HG03520 (cell line): ENCODE results near the gene TMEM271.
"Not testable (repeated sequence)": the region's sequence is repeated elsewhere in the genome, so short reads cannot be mapped to it uniquely, and the experiment has no call there.

ENCODE experiments used
- ATAC-seq: cut with Tn5 transposase; IDR thresholded peaks from one replicate; pipeline ENCODE4 v1.9.1; 2021; ENCODE audit warnings: mild to moderate bottlenecking, moderate library complexity; ENCODE audit not compliant: unreplicated experiment

Gene TMEM271

DNA sequence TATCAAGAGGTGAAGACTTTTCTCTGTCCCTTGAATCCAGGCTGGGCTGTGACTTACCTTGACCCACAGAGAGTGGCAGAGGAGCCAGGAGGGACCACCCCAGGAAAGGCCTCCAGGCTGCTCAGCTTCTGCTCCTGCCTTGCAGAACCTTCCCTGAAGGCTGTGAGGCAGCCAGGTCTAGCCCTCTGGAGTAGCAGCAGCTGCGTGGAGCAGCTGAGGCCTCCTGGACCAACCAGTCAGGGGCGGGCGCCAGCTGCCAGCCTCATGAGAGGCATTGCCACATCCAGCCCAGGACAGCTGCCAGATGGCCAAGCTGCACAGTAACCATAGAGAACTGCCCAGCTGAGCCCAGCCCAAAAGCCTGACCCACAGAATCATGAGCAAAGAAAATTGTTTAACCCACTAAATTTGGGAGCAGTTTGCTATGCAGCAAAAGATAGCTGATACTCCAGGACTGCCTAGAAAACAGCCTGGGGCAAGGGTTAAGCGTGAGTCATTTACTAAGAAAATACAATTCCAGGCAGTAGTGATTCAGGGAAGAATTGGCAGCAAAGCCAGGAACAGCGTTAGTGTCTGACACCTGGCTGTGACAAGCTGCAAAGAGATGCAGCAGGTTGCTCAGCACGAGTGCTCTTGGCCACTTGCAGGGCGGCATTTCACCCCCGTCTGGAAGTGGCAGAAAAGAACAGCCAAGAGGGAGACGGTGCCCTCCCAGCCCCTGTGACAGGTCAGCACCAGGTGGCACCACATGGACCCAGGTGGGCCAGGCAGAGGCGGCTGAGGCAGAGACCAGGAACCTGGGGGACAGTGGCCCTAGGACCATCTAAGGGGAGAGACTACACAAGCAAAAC, 34.5 kb upstream of the TMEM271 start:
- no peak for ATAC-seq

DNA sequence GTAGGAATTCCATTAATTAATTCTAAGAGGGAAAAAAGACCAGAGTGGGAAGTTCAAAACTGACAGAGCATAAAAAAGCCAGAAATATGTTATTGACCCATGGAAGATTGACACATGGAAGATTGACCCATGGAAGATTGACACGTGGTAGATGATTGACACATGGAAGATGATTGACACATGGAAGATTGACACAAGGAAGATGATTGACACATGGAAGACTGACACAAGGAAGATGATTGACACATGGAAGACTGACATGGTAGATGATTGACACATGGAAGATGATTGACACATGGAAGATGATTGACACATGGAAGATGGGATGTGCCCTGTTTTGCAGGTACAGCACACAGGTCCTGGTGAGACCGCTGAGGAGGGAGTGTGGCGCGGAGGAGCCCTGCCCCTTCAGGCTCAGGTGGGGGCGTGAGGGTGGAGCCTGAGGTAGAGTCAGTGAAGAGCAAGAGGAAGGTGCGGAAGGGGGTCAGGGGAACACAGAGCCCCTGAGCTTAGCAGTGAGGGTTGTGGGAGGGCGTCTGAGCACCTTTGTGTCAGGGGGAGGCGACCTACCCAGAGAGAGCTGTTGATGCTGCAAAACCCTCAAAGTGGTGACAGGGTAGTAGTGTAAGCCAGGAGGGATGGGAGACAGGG, 33.4 kb upstream of the TMEM271 start:
- ATAC-seq, result no peak

DNA sequence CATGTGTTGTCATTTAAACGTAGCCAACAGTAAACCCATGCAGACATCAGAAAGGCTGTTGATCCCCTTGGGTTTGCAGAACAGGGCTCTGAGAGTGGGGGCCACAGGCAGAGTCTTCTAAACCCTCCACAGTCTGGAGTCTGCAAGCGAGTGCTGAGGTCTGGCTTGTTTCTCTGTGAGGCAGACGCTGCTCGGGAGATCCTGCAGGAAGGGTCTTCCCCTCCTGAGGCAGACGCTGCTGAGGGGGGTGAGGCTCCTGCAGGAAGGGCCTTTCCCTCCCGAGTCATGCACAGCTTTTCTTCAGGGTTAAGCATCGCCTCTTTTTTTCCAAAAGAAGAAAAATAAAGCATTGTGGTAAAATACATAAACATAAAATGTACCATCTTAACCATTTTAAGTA, 32.1 kb upstream of the TMEM271 start:
- no peak for ATAC-seq

DNA sequence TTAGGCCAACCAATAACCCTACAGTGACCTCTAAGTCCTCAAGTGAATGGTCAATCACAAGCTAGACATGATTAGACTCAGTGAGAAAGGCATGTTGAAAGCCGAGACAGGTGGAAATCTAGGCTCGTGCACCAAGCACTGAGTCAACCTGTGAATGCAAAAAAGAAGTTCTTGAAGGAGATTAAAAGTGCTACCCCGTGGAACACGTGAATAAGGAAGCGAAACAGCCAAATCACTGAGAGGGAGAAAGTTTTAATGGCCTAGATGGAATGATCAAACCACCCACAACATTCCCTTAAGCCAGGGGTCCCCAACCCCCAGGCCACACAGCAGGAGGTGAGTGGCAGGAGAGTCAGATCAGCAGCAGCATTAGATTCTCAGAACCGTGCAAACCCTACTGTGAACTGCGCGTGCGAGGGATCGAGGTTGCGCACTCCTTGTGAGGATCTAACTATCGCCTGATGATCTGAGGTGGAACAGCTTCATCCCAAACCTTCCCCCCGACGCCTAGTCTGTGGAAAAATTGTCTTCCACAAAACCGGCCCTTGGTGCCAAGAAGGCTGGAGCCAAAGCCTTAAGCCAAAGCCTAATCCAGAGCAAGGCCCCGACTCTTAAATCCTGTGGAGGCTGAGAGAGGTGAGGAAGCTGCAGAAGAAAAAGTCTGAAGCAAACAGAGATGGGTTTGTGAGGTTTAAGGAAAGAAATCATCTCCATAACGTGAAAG, 29.8 kb upstream of the TMEM271 start:
- ATAC-seq, result no peak

DNA sequence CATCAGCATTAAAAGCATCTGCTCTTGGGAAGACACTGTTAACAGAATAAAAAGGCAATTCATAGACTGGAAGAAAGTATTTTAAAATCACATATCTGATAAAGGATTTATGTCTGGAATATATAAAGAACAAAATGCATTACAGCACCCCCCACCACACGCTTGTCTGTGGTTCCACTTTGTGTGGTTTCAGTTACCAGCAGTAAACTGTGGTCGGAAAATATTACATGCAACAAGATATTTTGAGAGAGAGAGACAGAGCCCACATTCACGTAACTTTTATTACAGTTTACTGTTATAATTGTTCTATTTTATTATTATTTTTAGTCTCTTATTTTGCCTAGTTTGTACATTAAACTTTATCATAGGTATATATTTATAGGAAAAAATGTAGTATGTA, 28.0 kb upstream of the TMEM271 start:
- ATAC-seq, result no peak

DNA sequence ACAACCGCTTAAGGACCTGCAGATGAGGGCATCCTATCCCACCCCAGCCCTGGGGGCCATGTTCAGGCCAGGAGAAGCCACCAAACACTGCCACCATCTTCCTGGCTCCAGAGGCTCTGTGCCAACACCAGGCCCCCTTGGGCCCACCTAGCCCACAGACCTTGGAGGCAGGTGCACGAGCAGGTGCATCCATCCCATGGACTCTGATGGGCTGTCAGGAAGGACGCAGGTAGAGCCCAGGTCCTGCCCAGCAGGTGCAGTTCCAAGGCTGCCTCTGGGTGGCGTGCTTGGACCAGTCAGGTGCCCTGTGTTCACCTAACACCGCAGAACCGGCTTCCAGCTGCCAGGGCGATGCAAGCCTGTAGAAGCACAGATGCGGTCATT, 26.5 kb upstream of the TMEM271 start:
- ATAC-seq, result no peak

DNA sequence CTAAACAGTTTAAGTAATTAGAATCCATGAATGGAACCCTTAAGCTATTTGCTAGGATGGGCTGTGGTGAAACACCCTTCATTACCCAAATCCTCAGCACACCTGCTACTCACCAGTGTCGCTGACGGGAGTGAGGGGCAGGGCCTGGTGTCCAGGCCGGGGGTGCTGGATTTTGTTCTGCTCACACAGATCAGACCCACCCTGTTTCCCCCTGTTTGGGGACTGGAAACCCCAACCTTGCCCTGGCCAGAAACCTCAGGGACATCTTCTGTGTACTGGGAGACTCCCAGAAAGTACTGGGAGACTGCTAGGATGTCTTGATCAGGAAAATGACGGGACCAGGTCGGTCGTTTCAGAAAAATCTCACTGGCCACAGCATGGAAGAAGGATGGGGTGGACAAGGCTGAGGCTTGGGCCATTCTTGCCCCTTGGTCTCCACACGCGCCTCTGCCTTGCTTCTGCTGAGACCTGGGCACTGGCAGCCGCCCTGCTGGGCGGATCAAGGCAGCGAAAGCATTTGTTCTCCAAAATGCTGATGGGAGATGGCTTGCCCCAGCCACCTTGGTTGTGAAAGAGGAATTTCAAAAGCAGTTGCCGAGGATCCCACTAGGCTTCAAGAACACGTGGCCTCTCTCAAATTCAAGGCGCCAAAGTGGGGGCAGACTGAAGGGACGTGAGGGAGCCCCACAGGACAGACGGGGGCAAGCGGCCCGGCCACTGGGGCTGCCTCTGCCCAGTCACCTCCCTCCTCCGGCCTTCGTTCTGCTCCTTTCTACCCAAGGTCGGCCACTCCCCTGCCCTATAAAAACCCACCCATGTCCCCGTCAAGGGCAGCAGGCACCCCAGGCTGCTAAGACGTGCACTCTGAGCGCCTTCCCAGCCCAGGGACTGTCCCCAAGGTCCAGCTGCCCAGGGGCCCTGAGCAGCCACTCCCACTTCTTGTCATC, 25.8 kb upstream of the TMEM271 start:
- no peak for ATAC-seq

DNA sequence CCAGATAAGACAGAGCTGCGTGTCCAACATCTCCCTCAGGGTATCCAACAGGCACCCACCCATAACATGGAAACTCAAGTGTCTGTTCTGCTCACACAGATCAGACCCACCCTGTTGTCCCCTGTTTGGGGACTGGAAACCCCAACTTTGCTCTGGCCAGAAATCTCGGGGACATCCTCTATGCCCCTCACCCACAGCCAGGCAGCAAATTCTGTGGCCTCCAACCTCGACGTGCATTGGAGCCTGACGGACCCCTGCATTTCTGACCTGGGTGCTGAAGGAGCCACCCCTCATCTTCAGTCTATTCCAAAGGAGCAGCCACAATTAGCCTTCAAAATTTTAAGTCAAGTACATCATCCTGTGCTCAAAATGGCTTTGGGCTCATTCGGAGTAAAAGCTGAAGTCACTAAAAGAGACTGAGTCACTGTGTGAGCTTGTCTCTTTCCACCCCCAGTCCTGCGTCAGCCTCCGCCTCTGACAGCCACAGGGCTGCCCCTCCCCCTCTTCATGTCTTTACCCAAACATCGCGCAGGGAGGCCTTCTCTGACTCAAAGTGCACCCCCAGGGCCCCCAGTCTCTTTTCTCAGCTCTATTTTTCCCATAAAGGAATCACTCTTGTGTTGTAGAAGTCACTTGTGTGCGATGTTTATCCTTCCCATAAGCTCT, 24.9 kb upstream of the TMEM271 start:
- no peak for ATAC-seq

DNA sequence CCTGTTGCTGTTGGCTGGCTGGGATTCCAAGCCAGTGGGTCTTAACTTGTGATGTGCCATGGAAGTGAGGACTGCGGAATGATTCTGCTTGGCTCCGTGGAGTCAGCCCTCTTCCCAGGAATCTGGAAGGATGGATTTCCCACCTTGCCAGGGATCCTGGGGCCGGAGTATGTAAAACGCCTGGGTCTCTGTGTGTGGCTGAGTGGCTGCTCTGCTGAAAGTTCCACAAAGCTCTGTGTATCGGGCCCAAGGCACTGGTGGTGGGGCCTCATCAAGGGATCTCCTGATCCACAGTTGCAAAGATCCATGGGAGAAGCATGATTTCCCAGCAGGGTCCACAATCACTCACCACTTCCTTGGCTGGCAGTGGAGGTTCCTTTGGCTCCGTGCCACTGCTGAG, 24.1 kb upstream of the TMEM271 start:
- no peak for ATAC-seq

DNA sequence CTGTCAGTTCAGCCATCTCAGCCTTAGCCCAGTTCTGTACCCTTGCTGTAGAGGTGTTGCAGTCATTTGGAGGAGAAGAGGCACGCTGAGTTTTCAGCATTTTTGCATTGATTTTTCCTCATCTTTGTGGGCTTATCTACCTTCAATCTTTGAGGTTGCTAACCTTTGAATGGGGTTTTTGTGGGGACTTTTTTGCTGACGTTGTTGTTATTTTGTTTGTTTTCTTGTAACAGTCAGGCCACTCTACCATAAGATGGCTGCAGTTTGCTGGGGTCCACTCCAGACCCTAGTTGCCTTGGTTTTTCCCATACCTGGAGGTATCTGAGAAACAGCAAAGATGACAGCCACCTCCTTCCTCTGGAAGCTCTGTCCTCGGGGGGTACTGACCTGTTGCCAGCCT, 22.8 kb upstream of the TMEM271 start:
- no peak for ATAC-seq

DNA sequence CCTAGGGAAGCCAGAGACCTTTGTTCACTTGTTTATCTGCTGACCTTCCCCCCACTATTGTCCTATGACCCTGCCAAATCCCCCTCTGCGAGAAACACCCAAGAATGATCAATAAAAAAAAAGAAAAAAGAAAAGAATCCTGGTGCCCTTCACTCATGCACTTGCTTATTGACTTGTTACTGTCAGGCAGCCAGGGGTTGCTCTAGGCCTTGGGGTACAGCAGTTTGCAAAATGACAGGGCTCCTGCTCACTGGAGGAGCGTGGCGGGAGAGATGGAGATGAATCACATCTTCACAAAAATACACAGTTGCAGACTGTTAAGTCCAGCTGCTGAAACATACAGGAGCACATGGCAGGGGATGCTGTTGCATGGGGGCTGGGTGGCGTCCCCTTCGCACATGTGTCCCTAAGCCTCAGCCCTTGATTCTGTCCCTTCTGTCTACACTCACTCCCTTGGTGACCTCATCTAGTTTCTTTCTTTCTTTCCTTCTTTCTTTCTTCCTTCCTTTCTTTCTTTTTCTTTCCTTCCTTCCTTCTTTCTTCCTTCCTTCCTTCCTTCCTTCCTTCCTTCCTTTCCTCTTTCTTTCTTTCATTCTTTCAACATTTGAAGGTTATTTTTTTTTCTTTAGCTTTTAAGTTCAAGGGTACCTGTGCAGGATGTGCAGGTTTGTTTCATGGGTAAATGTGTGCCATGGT, 16.9 kb upstream of the TMEM271 start:
- ATAC-seq, result no peak

DNA sequence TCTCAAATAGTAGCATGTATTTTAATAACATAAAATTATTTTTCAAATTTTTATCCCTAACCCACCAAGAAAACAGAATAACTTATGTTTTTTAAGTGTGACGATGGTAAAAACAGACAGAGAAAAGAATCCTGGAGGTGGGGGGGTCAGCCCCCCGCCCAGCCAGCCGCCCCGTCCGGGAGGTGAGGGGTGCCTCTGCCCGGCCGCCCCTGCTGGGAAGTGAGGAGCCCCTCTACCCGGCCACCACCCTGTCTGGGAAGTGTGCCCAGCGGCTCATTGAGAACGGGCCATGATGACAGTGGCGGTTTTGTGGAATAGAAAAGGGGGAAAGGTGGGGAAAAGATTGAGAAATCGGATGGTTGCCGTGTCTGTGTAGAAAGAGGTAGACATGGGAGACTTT, 16.1 kb upstream of the TMEM271 start:
- ATAC-seq, result not testable (repeated sequence)

DNA sequence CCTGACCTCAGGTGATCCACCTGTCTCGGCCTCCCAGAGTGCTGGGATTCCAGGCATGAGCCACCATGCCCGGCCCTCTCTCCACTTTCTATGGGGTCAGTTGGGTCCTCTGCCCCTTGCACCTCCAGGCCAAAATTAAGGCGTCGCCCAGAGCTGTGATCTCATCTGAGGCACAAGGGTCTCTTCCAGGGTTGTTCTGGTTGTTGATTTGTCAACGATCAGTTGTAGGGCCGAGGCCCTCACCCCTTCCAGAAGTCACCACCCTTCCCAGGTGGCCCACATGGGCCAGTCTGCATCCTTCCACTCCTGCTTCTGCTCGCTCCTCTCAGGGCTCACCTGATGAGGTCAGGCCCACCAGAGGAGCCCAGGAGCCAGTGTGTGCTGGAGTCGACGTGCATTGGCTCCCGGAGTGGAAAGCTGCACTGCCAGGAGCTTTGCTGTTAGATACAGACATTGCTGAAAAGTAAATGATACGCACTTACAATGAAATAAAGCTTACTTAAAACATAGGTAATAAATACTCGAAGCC, 14.3 kb upstream of the TMEM271 start:
- no peak for ATAC-seq

DNA sequence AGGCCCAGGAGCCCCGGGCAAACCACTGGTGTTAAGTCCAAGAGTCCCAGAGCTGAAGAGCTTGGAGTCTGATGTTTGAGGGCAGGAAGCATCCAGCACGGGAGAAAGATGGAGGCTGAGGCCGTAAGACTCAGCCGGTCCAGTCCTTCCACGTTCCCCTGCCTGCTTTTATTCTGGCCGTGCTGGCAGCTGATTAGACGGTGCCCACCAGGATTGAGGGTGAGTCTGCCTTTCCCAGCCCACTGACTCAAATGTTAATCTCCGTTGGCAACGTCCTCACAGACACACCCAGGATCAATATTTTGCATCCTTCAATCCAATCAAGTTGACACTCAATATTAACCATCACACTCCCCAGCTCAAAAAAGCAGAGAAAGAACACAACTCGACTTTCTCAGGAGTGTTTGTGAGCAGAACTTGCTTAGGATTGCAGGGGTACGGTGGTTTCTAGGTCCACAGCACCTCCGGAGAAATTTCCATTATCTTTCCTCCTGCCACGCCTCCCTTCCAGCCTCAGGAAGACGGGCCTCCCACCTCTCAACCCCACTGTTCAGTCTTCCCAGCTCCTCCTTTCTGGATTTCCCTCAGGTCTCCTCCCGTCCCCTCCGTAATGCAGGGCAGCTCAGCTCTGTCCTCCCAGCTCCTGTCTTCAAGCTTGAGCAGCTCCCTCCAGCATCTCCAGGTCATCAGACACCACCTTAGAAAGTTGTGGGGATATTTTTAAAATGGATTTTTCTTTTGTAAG, 13.3 kb upstream of the TMEM271 start:
- no peak for ATAC-seq

DNA sequence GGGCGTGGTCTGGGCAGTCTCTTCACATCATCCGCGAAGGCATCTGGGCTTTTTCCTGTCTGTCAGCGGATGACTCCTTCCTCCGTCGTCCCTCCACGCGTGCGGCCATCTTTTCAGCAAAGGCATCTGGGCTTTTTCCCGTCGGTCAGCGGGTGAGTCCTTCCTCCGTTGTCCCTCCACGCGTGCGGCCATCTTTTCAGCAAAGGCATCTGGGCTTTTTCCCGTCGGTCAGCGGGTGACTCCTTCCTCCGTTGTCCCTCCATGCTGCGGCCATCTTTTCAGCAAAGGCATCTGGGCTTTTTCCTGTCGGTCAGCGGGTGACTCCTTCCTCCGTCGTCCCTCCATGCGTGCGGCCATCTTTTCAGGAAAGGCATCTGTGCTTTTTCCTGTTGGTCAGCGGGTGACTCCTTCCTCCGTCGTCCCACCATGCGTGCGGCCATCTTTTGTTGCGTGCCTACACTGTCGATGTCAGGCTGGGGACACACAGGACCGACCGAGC, 12.3 kb upstream of the TMEM271 start:
- ATAC-seq, result no peak

DNA sequence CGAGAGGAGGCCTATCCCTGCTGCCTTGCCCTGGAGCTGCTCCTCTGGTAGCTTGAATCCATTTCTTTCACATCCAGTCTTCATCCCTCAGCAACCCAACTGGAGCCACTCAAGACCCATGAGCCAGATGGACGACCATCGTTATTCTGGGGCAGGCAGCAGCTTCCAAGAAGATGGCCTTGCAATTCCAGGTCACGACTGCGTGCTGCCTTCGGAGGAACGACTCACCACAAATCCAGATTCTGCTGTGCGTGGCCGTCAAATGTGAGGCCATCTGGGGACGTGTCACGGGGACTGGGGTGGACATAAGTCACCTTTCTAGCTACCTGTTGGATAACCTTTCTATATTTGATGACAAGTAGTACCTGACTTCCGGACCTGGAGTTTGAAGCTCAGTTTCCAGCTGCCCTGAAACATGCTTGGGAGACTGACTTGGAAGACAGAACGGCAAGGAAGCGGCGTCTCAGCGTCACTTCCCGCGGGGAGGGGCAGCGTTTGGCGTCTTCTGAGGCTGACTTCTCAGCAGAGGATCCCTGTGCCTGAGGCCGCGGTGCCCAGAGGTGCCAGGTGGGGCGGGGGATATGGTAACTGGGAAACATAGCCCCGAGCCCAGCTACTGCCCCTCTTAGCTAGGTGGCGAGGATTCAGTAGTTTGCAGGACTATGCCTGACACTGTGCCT, 11.7 kb upstream of the TMEM271 start:
- no peak for ATAC-seq

DNA sequence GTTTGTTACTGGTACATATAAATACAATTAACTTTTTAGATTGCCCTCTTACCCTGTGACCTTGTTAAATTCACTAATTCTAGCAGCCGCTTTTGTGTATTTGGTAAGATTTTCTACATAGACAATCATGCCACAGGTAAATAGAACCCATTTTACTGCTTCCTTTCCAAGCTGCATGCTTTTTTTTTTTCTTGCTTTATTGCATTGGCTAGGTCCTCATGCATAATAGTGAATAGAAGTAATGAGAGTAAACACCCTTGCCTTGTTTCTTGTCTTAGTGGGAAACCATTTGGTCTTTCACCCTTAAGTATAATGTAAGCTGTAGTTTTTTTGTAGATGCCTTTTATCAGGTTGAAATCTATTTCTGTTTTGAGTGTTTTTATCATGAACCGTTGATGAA, 7.7 kb upstream of the TMEM271 start:
- ATAC-seq, result no peak

DNA sequence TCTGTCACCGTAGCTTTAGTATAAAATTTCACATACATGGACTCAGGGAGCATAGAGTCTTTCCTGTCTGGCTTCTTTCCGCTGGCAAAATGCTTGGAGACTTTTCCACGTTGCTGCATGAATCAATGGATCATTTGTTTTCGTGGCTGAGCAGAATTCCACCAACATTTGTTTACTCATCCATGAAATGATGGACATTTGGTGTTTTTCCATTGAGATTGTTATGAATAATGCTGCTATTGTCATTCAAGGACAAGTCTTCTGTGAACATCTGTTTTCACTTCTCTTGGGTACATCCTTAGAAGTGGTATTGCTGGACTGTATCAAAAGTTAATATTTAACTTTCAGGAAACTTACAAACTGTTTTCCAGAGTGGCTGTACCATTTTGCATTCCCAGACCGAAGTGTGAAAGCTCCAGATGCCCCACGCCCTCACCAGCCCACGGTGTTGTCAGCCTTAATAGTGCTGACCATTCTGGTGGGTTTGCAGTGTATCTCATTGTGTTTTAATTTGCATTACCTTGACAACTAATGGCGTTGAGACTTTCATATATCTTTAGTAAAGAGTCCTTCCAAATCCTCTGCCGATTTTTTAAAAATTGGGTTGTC, 5.8 kb upstream of the TMEM271 start:
- ATAC-seq, result no peak
